ENCODE data around the gene SVOPL. TPM values are rescaled to one million over a fixed set of nuclear protein-coding genes. Genes with fewer than 3 reads are reported as not detected.

SVOPL gene
- total and polyA plus RNA-seq, 11 donors: 0.15 TPM; not detected in 10

- TF ChIP-seq CTCF (IDR thresholded peaks at IDR 0.05) (no peak), POLR2A (IDR thresholded peaks at IDR 0.05) (no peak)
- Histone ChIP-seq H3K9me3 (no peaks in the 10 kb centered on the region), H3K36me3 (no peaks in the 10 kb centered on the region), H3K27ac (no peak overlapping the region), H3K27me3 (no peaks in the 10 kb centered on the region), H3K4me1 (no peaks in the 10 kb centered on the region), H3K4me3 (no peak overlapping the region)
- DNase-seq (no peak), ATAC-seq (no peak)
- 95 to 97% (median 97%) methylated on average over 7 of the region's 7 CpGs for WGBS, 4 donors
- intact Hi-C loops (cut with DNase I): no loop called here
Measured at GRCh38 chr7:138716889-138717288, 15.7 kb upstream of the SVOPL start.

GRCh38 chr7:138713191-138713590 is 12.0 kb upstream of the SVOPL start:
- H3K36me3 ChIP-seq: no peaks in the 10 kb centered on the region
- DNase-seq (no peak), ATAC-seq (no peak)
- 86 to 90% (median 88%) methylated on average over 7 of the region's 7 CpGs for WGBS, 4 donors
- TF ChIP-seq CTCF (IDR thresholded peaks at IDR 0.05) (no peak), POLR2A (IDR thresholded peaks at IDR 0.05) (no peak)
- H3K4me3 ChIP-seq: no peak overlapping the region
- H3K27me3 ChIP-seq: no peaks in the 10 kb centered on the region
- H3K27ac ChIP-seq: no peak overlapping the region
- no peaks in the 10 kb centered on the region for H3K9me3 ChIP-seq
- H3K4me1 ChIP-seq: no peaks in the 10 kb centered on the region
- intact Hi-C loops (cut with DNase I): no loop called here

DNA sequence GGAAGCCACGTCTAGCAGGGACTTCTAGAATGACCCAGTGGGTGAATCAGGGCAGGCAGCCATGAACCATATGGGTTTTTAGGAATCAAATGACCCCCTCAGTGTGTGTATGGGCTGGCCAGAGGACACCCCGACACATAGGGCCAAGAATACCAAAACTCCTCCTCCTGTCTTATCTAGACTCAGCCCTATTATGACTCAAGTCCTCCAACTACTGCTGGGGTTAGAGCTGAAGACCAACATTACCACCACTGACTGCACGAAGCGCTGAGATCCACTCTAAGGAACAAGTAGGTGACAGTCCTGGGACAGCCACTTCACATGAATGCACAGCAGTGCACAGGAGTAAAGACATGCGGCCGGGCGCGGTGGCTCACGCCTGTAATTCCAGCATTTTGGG is 11.5 kb upstream of the SVOPL start:
- H3K27me3 ChIP-seq: no peaks in the 10 kb centered on the region
- H3K4me3 ChIP-seq: no peak overlapping the region
- TF ChIP-seq POLR2A (IDR thresholded peaks at IDR 0.05) (no peak), CTCF (IDR thresholded peaks at IDR 0.05) (no peak)
- no peaks in the 10 kb centered on the region for H3K4me1 ChIP-seq
- no peaks in the 10 kb centered on the region for H3K36me3 ChIP-seq
- ATAC-seq (no peak), DNase-seq (no peak)
- H3K9me3 ChIP-seq: no peaks in the 10 kb centered on the region
- intact Hi-C loops (cut with DNase I): no loop called here
- H3K27ac ChIP-seq: no peak overlapping the region
- WGBS, 4 donors: 91 to 94% (median 91%) methylated on average over 7 to 9 of the region's 9 CpGs

GRCh38 chr7:138710536-138711385 is 9.6 kb upstream of the SVOPL start:
- Histone ChIP-seq H3K4me3 (no peak overlapping the region), H3K4me1 (no peaks in the 10 kb centered on the region), H3K36me3 (no peaks in the 10 kb centered on the region), H3K27me3 (no peaks in the 10 kb centered on the region), H3K27ac (no peak overlapping the region), H3K9me3 (no peaks in the 10 kb centered on the region)
- TF ChIP-seq POLR2A (IDR thresholded peaks at IDR 0.05): no peak
- TF ChIP-seq CTCF (IDR thresholded peaks at IDR 0.05): no peak
- intact Hi-C loops (cut with DNase I): no loop called here
- no peak for DNase-seq
- 80 to 83% (median 81%) methylated on average over 15 of the region's 15 CpGs for WGBS, 4 donors
- ATAC-seq: no peak

All from heart left ventricle (tissue), 16 donors.